ENCODE results near the gene MYL11. TPM values are rescaled to one million over a fixed set of nuclear protein-coding genes. Genes with fewer than 3 reads are reported as not detected.

MYL11 gene
- total and polyA plus RNA-seq, 4 donors = 0.44 to 3.9 TPM; not detected in 2

GRCh38 chr16:30346286-30346685, 28.3 kb upstream of the MYL11 start:
- no peaks in the 10 kb centered on the region for H3K9me3 ChIP-seq (ENCODE audit: control insufficient read depth in 4 of 4, insufficient read depth in 3 of 4, low read length in 3 of 4)
- TF ChIP-seq, protein P1, sequence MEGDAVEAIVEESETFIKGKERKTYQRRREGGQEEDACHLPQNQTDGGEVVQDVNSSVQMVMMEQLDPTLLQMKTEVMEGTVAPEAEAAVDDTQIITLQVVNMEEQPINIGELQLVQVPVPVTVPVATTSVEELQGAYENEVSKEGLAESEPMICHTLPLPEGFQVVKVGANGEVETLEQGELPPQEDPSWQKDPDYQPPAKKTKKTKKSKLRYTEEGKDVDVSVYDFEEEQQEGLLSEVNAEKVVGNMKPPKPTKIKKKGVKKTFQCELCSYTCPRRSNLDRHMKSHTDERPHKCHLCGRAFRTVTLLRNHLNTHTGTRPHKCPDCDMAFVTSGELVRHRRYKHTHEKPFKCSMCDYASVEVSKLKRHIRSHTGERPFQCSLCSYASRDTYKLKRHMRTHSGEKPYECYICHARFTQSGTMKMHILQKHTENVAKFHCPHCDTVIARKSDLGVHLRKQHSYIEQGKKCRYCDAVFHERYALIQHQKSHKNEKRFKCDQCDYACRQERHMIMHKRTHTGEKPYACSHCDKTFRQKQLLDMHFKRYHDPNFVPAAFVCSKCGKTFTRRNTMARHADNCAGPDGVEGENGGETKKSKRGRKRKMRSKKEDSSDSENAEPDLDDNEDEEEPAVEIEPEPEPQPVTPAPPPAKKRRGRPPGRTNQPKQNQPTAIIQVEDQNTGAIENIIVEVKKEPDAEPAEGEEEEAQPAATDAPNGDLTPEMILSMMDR (IDR thresholded peaks at IDR 0.05; ENCODE audit: control extremely low read depth, extremely low read depth) = no peak
- no peaks in the 10 kb centered on the region for H3K4me1 ChIP-seq (ENCODE audit: control insufficient read depth in 5 of 5, insufficient read depth in 5 of 5, low read length in 5 of 5)
- DNase-seq = no peak
- H3K27me3 ChIP-seq (ENCODE audit: control insufficient read depth in 3 of 3, insufficient read depth in 3 of 3, low read length in 2 of 3) = no peaks in the 10 kb centered on the region
- no peak overlapping the region for H3K4me3 ChIP-seq
- no peak for ATAC-seq (ENCODE audit: insufficient read depth, low FRiP score)
- H3K27ac ChIP-seq (ENCODE audit: low read depth in 1 of 2, low read length in 1 of 2) = no peak overlapping the region
- WGBS, 2 donors = 88 to 94% methylated on average over 3 of the region's 3 CpGs
- H3K36me3 ChIP-seq (ENCODE audit: control insufficient read depth in 4 of 4, insufficient read depth in 4 of 4, low read length in 4 of 4) = peaks cover 0 to 6% (median 4%) of the 10 kb centered on the region in 4 donors
- no peak overlapping the region for H3K9ac ChIP-seq (ENCODE audit: insufficient read depth in 1 of 2, low read length in 2 of 2)

DNA sequence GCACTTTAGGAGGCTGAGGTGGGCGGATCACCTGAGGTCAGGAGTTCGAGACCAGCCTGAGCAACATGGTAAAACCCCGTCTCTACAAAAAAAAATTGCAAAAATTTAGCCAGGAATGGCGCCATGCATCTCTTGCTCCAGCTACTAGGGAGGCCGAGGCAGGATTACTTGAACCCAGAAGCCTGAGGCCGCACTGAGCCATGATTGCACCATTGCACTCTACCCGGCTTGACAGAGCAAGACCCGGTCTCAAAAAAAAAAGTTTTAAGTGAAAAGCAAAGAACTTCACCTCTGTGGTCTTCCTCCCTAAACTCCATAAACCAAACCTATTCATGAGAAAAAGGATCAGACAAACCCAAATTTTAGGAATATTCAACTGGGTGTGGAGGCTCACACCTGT, 26.5 kb upstream of the MYL11 start:
- H3K36me3 ChIP-seq (ENCODE audit: control insufficient read depth in 4 of 4, insufficient read depth in 4 of 4, low read length in 4 of 4) = peaks cover 0 to 20% (median 11%) of the 10 kb centered on the region in 4 donors
- H3K27ac ChIP-seq (ENCODE audit: low read depth in 1 of 2, low read length in 1 of 2) = no peak overlapping the region
- no peak for DNase-seq
- ATAC-seq (ENCODE audit: insufficient read depth, low FRiP score) = no peak
- H3K4me1 ChIP-seq (ENCODE audit: control insufficient read depth in 5 of 5, insufficient read depth in 5 of 5, low read length in 5 of 5) = peaks cover 0 to 9% (median 5%) of the 10 kb centered on the region in 5 donors
- no peaks in the 10 kb centered on the region for H3K27me3 ChIP-seq (ENCODE audit: control insufficient read depth in 3 of 3, insufficient read depth in 3 of 3, low read length in 2 of 3)
- TF ChIP-seq, protein P1 (IDR thresholded peaks at IDR 0.05; ENCODE audit: control extremely low read depth, extremely low read depth) = no peak
- WGBS, 2 donors = 95 to 96% methylated on average over 8 of the region's 8 CpGs
- no peak overlapping the region for H3K9ac ChIP-seq (ENCODE audit: insufficient read depth in 1 of 2, low read length in 2 of 2)
- no peak overlapping the region for H3K4me3 ChIP-seq
- H3K9me3 ChIP-seq (ENCODE audit: control insufficient read depth in 4 of 4, insufficient read depth in 3 of 4, low read length in 3 of 4) = no peaks in the 10 kb centered on the region

DNA sequence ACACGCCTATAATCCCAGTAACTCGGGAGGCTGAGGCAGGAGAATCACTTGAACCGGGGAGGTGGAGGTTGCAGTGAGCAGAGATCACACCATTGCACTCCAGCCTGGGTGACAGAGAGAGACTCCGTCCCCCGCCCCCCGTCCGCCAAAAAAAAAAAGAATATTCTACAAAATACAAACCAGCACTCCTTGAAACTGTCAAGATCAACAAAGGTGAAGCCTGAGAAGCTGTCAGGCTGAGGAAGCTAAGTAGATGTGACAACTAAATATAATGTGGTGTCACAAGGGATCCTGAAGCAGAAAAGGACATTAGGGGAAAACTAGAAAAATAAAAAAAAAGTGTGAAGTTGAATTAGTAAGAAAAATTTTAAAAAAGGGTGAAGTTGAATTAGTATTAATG, 25.7 kb upstream of the MYL11 start:
- no peak overlapping the region for H3K27ac ChIP-seq (ENCODE audit: low read depth in 1 of 2, low read length in 1 of 2)
- no peak overlapping the region for H3K4me3 ChIP-seq
- 92 to 98% methylated on average over 7 of the region's 7 CpGs for WGBS, 2 donors
- no peaks in the 10 kb centered on the region for H3K9me3 ChIP-seq (ENCODE audit: control insufficient read depth in 4 of 4, insufficient read depth in 3 of 4, low read length in 3 of 4)
- peaks cover 0 to 27% (median 16%) of the 10 kb centered on the region in 4 donors for H3K36me3 ChIP-seq (ENCODE audit: control insufficient read depth in 4 of 4, insufficient read depth in 4 of 4, low read length in 4 of 4)
- no peaks in the 10 kb centered on the region for H3K27me3 ChIP-seq (ENCODE audit: control insufficient read depth in 3 of 3, insufficient read depth in 3 of 3, low read length in 2 of 3)
- H3K4me1 ChIP-seq (ENCODE audit: control insufficient read depth in 5 of 5, insufficient read depth in 5 of 5, low read length in 5 of 5) = peaks cover 0 to 13% (median 6%) of the 10 kb centered on the region in 5 donors
- H3K9ac ChIP-seq (ENCODE audit: insufficient read depth in 1 of 2, low read length in 2 of 2) = no peak overlapping the region
- no peak for ATAC-seq (ENCODE audit: insufficient read depth, low FRiP score)
- no peak for DNase-seq
- TF ChIP-seq, protein P1 (IDR thresholded peaks at IDR 0.05; ENCODE audit: control extremely low read depth, extremely low read depth) = no peak

DNA sequence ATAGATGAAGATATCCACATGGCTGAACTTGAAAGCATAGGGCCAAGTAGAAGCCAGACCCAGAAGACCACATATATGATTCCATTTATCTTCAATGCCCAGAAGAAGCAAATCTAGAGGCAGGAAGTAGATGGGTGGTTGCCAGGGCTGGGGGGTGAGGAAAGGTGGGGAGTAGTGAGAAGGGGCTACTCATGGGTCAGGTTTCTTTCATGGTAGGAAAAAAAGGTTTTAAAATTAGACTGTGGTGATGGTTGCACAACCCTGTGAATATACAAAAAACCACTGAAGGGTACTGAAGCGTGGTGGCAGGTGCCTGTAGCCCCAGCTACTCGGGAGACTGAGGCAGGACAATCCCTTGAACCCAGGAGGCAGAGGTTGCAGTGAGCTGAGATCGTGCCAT, 24.9 kb upstream of the MYL11 start:
- H3K27ac ChIP-seq (ENCODE audit: low read depth in 1 of 2, low read length in 1 of 2) = no peak overlapping the region
- ATAC-seq (ENCODE audit: insufficient read depth, low FRiP score) (no peak), DNase-seq (no peak)
- H3K9ac ChIP-seq (ENCODE audit: insufficient read depth in 1 of 2, low read length in 2 of 2) = no peak overlapping the region
- TF ChIP-seq, protein P1 (IDR thresholded peaks at IDR 0.05; ENCODE audit: control extremely low read depth, extremely low read depth) = no peak
- H3K9me3 ChIP-seq (ENCODE audit: control insufficient read depth in 4 of 4, insufficient read depth in 3 of 4, low read length in 3 of 4) = no peaks in the 10 kb centered on the region
- no peaks in the 10 kb centered on the region for H3K27me3 ChIP-seq (ENCODE audit: control insufficient read depth in 3 of 3, insufficient read depth in 3 of 3, low read length in 2 of 3)
- WGBS, 2 donors = 37 to 76% methylated on average over 3 of the region's 3 CpGs
- peaks cover 0 to 27% (median 16%) of the 10 kb centered on the region in 4 donors for H3K36me3 ChIP-seq (ENCODE audit: control insufficient read depth in 4 of 4, insufficient read depth in 4 of 4, low read length in 4 of 4)
- H3K4me3 ChIP-seq = no peak overlapping the region
- H3K4me1 ChIP-seq (ENCODE audit: control insufficient read depth in 5 of 5, insufficient read depth in 5 of 5, low read length in 5 of 5) = peaks cover 0 to 16% (median 8%) of the 10 kb centered on the region in 5 donors
